Kidney (tissue), 14 donors: ENCODE results near the gene BNIP3. TPM values are rescaled to one million over a fixed set of nuclear protein-coding genes. Genes with fewer than 3 reads are reported as not detected.
"Not testable (repeated sequence)": the region's sequence is repeated elsewhere in the genome, so short reads cannot be mapped to it uniquely, and the experiment has no call there.

ENCODE experiments used
- DNase-seq, 5 donors: peaks; one replicate each; pipeline ENCODE4 v3.0.0-alpha.2; 2013 to 2020
- FAIRE-seq: peaks from 2 replicates; lab custom pipeline; 2012; peaks lifted over from hg19 to GRCh38; lab: Jason Lieb, UNC
- H3K27ac ChIP-seq, 2 donors: one replicate each; pipeline ENCODE4 v1.7.0; 2013; ENCODE audit warnings: low read depth in 2 of 2, low read length in 2 of 2, inconsistent platforms in 1 of 2
- H3K27me3 ChIP-seq: one replicate; pipeline ENCODE4 v1.7.1; 2013; ENCODE audit warnings: low read length, inconsistent platforms; ENCODE audit not compliant: control insufficient read depth, insufficient read depth
- H3K36me3 ChIP-seq, 3 donors: one replicate each; pipeline versions ENCODE4 v1.7.0 to v1.7.1; 2013; ENCODE audit warnings: low read length in 3 of 3, control low read depth in 1 of 3, inconsistent platforms in 1 of 3; ENCODE audit not compliant: insufficient read depth in 3 of 3, control insufficient read depth in 2 of 3
- H3K4me1 ChIP-seq, 3 donors: one replicate each; pipeline versions ENCODE4 v1.7.0 to v1.7.1; 2013; ENCODE audit warnings: low read length in 3 of 3, inconsistent platforms in 1 of 3, low read depth in 1 of 3; ENCODE audit not compliant: control insufficient read depth in 2 of 3, insufficient read depth in 2 of 3
- H3K4me3 ChIP-seq, 3 donors: one replicate each; pipeline versions ENCODE4 v1.7.0 to v1.8.1; 2013; ENCODE audit warnings: low read length in 3 of 3, control low read depth in 1 of 3, inconsistent platforms in 1 of 3
- H3K9ac ChIP-seq, 3 donors: one replicate each; pipeline versions ENCODE4 v1.7.0 to v1.7.1; 2013; ENCODE audit warnings: low read length in 3 of 3, control low read depth in 1 of 3, inconsistent platforms in 1 of 3
- H3K9me3 ChIP-seq, 3 donors: one replicate each; pipeline versions ENCODE4 v1.7.0 to v1.7.1; 2013; ENCODE audit warnings: low read length in 3 of 3, control low read depth in 1 of 3, inconsistent platforms in 1 of 3; ENCODE audit not compliant: control insufficient read depth in 2 of 3, insufficient read depth in 1 of 3
- intact Hi-C: fragments of 100-400 bp; cut with DNase I; formaldehyde crosslinking; loops from one replicate; pipeline ENCODE4 v1.11.1; 2022
- polyA plus RNA-seq: library from polyadenylated mRNA; stranded (reverse); fragments of 350-450 nt; fragmentation: Illumina TruSeq; extraction: RNeasy Lipid Tissue Mini Kit (QIAGEN cat#74804); gene quantifications from one replicate; pipeline ENCODE4 v1.2.3, GENCODE V29; 2014; ENCODE audit warnings: low read depth, low replicate concordance; ENCODE audit not compliant: insufficient read depth
- total RNA-seq: library from RNA; stranded (reverse); fragmentation: NEBNext Ultra II Directional; extraction: Animal tissue kit (Norgen Biotek cat#: 25700); gene quantifications from one replicate; pipeline ENCODE4 v1.2.1, GENCODE V29; 2021
- TF ChIP-seq, protein P1 (sequence below): IDR thresholded peaks from 3 replicates; pipeline ENCODE4 v1.5.1; 2012; ENCODE audit warnings: mild to moderate bottlenecking, moderate library complexity, borderline replicate concordance; ENCODE audit not compliant: insufficient read depth; ENCODE audit errors: extremely low read depth
- donor health status: control.
- donor health status: control.
- donor health status: control.
- donor health status: control.
- donor health status: control.
- donor health status: DM: yes; HTN: yes; CAD: no.
- donor health status: Normal renal cell carcinoma (clear cell type).

BNIP3 gene
- total and polyA plus RNA-seq, 2 donors from 2014 or later, result 49.6 to 75.4 TPM

DNA sequence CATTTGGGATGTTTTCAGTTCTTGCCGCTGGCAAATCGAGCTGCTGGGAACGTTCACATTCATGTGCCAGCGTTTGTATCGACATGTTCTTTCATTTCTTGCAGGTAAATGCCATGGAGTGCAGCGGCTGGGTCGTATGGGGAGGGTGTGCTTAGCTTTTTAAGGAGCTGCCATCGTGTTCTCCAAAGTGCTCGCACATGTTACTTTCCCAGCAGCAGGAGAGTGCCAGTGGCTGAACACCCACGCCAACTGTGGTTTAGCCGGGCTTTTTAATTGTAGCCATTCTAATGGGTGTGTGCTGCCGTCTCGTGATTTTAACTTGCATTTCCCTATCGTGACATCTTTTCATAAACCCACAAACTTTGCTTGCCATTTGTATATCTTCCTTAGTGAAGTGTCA, 11.6 kb upstream of the BNIP3 start:
- no peaks in the 10 kb centered on the region for H3K27me3 ChIP-seq
- H3K27ac ChIP-seq, result no peak overlapping the region
- no peak overlapping the region for H3K9ac ChIP-seq
- no peak overlapping the region for H3K4me3 ChIP-seq
- TF ChIP-seq, protein P1, sequence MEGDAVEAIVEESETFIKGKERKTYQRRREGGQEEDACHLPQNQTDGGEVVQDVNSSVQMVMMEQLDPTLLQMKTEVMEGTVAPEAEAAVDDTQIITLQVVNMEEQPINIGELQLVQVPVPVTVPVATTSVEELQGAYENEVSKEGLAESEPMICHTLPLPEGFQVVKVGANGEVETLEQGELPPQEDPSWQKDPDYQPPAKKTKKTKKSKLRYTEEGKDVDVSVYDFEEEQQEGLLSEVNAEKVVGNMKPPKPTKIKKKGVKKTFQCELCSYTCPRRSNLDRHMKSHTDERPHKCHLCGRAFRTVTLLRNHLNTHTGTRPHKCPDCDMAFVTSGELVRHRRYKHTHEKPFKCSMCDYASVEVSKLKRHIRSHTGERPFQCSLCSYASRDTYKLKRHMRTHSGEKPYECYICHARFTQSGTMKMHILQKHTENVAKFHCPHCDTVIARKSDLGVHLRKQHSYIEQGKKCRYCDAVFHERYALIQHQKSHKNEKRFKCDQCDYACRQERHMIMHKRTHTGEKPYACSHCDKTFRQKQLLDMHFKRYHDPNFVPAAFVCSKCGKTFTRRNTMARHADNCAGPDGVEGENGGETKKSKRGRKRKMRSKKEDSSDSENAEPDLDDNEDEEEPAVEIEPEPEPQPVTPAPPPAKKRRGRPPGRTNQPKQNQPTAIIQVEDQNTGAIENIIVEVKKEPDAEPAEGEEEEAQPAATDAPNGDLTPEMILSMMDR, result no peak
- H3K9me3 ChIP-seq, result no peaks in the 10 kb centered on the region
- peaks cover 0 to 4% (median 2%) of the 10 kb centered on the region in 3 donors for H3K4me1 ChIP-seq
- FAIRE-seq (no peak), DNase-seq (no peak)
- no peaks in the 10 kb centered on the region for H3K36me3 ChIP-seq
- intact Hi-C loops, result no loop called here

GRCh38 chr10:131991726-131992125, 10.0 kb upstream of the BNIP3 start:
- FAIRE-seq, result no peak
- H3K9me3 ChIP-seq, result no peaks in the 10 kb centered on the region

DNA sequence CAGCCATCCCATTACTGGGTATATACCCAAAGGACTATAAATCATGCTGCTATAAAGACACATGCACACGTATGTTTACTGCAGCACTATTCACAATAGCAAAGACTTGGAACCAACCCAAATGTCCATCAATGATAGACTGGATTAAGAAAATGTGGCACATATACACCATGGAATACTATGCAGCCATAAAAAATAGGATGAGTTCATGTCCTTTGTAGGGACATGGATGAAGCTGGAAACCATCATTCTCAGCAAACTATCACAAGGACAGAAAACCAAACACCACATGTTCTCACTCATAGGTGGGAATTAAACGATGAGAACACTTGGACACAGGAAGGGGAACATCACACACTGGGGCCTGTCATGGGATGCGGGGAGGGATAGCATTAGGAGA, 6.1 kb upstream of the BNIP3 start:
- intact Hi-C loops, H3K9ac ChIP-seq, H3K4me1 ChIP-seq, DNase-seq, H3K4me3 ChIP-seq, H3K27me3 ChIP-seq, H3K27ac ChIP-seq, H3K9me3 ChIP-seq, FAIRE-seq, H3K36me3 ChIP-seq: not testable (repeated sequence)

More at GRCh38 chr10:131991726-131992125, 10.0 kb upstream of the BNIP3 start:
- Histone ChIP-seq H3K9ac (no peak overlapping the region), H3K27ac (no peak overlapping the region), H3K27me3 (no peaks in the 10 kb centered on the region), H3K36me3 (no peaks in the 10 kb centered on the region), H3K4me3 (no peak overlapping the region), H3K4me1 (no peaks in the 10 kb centered on the region)
- intact Hi-C loops, result no loop called here
- no peak for DNase-seq
- TF ChIP-seq, protein P1, result no peak

GRCh38 chr10:131987301-131987700, 5.6 kb upstream of the BNIP3 start:
- H3K27me3 ChIP-seq, H3K9ac ChIP-seq, DNase-seq, H3K9me3 ChIP-seq, H3K36me3 ChIP-seq, H3K27ac ChIP-seq, H3K4me3 ChIP-seq, intact Hi-C loops, H3K4me1 ChIP-seq, FAIRE-seq: not testable (repeated sequence)

DNA sequence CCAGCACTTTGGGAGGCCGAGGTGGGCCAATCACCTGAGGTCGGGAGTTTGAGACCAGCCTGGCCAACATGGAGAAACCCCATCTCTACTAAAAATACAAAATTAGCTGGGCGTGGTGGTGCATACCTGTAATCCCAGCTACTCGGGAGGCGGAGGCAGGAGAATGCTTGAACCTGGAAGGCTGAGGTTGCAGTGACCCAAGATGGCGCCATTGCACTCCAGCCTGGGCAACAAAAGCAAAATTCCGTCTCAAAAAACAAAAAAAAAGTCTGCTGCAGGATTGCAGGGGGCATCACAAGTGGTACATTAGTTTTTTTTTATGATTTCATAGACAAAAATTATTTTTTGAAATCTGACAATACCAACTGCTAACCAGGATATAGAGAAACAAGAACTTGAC, 5.1 kb upstream of the BNIP3 start:
- H3K9me3 ChIP-seq, intact Hi-C loops, H3K36me3 ChIP-seq, FAIRE-seq, H3K9ac ChIP-seq, DNase-seq, H3K27ac ChIP-seq, H3K27me3 ChIP-seq, H3K4me3 ChIP-seq, H3K4me1 ChIP-seq: not testable (repeated sequence)
